ENCODE data around the gene TGM6.

Gene TGM6

DNA sequence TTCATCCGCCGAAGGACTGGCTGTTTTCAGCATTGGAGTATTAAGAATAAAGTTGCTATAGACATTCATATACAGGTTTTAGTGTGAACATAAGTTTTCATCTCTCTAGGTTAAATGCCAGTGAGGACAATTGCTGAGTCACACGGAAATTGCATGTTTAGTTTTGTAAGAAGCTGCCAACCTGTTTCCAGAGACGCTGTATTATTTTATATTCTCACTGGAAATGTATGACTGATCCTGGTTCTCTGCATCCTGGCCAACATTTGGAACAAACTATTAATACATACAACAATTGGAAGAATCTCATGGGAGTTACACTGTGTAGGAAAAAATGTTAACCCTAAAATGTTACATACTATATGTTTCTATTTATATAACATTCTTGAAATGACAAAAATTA, 16.7 kb upstream of the TGM6 start:
- no peak for DNase-seq (ENCODE audit: low read depth)

DNA sequence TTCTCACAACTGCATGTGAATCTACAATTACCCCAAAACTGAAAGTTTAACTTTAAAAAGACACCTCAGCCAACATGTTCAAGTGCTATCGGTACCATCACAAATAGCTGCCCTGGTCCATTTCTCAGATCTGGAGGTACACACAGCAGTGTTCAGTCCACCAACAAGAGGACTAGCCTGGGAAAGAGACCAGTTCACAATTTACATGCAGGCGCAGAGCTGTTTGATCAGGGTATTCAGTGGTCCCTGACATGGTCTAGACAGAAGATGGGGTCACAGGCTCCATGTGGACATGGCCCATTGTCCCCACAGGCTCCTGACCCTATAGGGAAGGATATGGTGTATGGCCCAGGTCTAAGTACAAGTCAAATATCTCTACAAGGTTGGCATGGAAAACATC, 15.6 kb upstream of the TGM6 start:
- DNase-seq (ENCODE audit: low read depth): no peak

DNA sequence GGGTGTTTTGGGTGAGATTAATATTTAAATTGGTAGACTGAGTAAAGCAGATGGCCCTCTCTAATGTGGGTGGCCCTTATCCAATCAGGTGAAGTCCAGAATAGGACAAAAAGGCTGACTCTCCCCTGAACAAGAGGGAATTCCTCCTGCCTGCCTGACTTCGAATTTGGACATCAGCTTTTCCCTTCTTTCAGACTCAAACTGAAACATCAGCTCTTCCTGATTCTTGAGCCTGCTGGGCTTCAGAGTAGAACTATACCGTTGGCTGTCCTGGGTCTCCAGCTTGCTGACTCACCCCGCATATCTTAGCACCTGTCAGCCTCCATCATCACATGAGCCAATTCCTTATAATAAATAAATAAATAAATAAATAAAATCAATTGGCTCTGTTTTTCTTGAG, 15.0 kb upstream of the TGM6 start:
- no peak for DNase-seq (ENCODE audit: low read depth)

DNA sequence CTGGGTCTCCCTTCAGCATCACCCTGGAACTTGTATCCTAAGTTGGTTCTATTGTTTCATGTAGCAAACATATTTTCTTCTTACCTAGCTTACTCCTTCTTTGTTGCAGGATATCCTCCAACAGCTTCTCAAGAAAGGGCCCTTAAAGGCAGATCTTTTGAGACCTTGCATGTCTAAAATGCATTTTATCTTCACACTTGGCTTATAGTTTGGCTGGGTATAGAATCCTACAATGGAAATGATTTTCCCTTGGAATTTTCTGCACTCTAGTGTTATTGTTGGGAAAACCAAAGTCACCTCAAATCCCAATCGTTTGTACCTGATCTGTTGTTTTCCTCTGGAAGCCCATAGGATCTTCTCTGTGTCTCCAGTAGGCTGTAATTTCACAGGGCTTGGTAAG, 12.1 kb upstream of the TGM6 start:
- DNase-seq (ENCODE audit: low read depth): no peak

DNA sequence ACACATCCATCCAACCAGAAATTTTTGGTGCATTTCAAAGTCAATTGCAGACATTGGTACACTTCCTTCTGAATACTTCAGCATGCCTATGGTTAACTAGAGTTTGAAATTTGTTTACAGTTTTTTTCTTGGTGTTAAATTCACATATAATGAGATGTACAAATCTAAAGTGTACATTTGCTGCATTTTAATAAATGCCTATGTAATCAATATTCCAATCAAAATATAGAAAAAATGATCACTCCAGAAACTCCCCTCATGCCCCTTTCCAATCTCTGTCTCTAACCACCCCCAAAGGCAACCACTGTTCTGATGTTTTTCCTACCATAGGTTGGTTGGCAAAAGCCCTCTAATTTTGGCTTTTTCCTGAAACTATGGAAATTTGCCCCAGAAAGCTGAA, 7.6 kb upstream of the TGM6 start:
- DNase-seq (ENCODE audit: low read depth): no peak

DNA sequence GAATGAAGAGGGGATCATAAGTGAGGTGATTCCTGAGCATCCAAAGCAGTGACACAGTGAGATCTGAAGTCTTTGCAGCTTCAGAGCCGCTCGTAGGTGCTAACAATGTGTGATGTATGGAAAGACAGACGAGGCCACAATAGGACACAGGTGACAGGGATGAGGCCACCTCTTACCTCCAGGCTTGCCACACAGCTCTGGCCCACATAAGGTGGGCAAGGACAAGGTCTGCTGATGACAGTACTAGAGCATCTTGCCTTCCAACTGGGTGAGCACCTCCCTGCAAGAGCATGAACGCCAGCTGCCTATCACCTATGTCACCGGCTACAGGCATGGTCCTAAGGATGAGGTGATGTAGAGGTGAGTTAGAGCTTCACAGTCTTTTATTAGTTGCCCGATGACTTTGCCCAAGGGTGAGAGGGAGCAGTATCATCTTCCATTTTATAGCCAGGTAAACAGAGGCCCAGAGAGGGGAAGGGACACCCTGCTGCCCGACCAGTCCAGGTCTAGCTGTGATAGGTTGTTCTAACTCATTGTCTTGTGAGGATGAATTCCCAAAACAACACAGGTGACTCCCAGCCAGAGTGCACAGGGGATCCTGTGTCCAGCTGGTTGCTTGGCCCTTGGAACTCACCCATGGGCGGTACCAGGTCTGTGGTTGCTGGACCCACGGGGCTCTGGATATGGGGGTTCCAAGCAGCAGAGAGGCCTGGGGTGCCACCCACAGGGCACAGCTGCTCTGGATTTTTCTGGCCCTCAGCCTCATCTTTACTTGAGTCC, 6.2 kb upstream of the TGM6 start:
- no peak for DNase-seq (ENCODE audit: low read depth)

DNA sequence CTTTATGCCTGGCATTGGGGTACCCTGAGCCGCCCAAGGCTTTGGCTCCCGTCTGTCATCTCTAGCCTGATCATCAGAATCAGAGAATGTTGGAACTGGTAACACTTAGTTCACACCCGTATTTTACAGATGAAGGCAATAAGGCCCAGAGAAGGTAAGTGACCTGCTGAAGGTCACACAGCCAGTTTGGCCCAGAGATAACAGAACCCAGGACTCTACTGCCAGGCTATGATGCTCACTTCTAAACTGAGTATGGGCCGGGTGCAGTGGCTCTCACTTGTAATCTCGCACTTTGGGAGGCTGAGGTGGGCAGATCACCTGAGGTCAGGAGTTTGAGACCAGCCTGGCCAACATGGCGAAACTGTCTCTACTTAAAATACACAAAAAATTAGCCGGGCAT, 1.8 kb upstream of the TGM6 start:
- no peak for DNase-seq (ENCODE audit: low read depth)

DNA sequence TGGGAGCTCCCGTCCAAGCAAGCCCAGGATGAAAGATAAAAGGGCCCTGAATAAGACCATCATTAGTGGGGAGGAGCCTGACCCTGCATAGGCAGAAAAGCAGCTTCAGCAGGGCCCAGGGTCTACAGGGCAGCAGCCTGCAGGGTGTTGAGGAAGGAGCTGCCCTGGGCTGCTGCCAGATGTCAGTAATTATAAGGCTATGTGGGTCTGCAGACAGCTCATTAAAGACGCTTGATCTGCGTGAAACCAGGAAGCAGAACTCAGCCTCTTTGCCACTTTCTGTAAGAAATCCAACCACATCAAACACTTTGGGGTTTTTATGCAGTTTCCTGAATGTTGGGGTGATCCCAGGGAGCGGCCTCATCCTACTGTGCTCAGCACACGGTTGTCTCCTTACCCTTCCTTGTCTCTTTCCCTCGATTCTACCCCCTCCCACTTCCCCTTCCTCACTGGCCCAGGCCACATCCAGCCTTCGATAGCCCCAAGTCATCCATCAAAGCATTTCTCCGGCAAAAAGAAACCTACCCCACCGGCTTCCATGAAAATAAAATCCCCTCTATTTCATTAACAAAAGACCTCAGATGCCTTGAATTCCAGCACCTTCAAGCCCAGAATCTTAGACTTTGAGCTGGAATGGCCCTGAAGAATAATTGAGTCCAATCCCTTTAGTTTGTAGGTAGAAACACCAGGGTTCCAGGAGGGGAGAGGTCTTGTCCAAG, 1.0 kb upstream of the TGM6 start:
- no peak for DNase-seq (ENCODE audit: low read depth)

DNA sequence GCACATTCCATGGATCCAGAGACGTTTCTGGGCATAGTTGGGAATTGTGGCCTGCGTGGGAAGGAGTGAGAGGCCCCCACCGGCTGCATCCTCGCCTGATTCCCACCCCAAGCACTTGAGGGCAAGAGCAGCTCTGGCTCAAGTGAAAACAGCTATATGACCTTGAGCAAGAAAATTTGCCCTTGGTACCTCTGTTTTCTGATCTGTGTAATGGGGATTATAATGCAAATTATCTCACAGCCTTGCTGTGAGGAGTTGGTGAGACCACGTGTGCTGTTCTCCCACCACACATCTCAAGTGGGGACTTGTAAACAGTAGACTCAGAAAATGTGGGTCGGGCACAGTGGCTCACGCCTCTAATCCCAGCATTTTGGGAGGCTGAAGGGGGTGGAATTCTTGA, 602 bp downstream of the TGM6 start:
- no peak for DNase-seq (ENCODE audit: low read depth)

DNA sequence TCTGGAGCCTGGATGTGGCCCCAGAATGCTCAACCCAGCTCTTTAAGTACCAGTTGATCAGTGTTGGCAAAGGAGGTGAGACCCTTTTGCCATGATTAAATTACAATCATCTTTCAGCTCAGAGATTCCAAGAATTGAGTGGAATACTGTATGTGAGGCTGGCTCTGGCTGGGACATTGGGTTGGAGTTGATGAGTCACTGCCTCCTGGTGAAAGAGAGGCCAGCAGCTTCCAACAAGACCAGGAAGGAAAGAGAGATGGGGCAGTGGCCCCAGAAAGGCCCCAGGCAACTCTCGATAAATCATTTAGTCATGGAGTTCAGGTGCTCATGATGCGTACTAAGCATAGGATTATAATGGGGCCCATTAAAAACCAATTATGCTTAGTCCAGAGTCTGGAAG, 2.1 kb downstream of the TGM6 start:
- no peak for DNase-seq (ENCODE audit: low read depth)

DNA sequence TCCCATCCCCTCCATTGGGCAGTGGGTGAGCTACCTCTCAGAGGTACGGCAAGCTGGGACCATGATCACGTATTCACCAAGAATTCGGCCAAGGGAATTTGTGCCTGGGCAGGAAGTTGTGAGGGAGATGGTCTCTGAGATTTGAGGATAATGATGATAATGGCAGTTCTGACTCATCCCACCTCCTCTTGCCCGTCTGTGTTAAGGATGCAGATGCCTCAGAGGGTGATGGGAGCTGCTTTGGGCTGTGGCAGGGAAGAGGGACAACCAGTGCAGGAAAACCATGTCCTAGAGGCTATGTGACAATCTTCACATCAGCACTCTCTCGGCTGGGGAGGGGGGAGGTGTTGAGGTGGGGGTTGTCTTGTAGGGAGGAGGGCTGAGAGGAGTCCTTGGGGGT, 4.3 kb downstream of the TGM6 start:
- DNase-seq (ENCODE audit: low read depth): no peak

DNA sequence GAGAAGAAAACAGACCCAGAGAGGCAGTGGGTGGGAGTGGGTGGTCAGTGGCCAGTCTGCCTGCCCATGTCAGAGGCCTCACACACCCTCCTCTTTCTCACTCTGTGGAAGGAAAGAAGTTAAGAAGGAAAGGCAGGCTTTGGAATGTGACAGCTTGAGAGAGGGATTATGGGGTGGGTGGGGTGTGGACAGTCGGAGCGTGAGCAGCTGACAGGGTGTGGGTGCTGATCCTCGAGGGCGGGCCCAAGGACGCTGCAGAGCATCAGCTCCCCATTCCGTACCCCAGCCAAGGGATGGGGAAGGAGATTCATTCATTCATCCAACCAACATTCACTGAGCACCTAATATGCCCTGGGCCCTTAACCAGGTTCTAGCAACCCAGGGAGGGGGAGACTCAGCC, 4.8 kb downstream of the TGM6 start:
- no peak for DNase-seq (ENCODE audit: low read depth)

DNA sequence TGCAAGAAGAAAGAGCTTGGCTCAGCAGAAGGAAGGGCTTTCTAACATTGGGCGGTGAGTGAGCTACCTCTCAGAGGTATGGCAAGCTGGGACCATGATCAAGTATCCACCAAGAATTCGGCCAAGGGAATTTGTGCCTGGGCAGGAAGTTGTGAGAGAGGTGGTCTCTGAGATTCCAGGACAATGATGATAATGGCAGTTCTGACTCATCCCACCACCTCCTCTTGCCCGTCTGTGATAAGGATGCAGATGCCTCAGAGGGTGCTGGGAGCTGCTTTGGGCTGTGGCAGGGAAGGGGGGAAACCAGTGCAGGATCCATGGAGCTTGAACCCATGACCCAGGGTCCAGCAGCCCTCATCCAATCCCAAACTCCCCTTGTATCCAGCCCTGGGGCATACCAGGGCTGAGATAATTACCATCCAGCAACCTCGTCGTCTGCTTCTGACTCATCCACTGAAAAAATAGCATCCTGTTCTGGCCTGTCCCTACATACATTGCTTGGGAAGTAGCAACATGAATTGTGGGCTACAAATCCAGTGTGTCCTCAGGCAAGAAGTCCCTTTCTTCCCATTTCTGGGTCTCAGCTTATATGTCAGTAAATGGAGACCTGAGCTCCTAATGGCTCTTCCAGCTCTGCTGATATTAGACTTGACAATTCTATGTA, 5.9 kb downstream of the TGM6 start:
- no peak for DNase-seq (ENCODE audit: low read depth)

DNA sequence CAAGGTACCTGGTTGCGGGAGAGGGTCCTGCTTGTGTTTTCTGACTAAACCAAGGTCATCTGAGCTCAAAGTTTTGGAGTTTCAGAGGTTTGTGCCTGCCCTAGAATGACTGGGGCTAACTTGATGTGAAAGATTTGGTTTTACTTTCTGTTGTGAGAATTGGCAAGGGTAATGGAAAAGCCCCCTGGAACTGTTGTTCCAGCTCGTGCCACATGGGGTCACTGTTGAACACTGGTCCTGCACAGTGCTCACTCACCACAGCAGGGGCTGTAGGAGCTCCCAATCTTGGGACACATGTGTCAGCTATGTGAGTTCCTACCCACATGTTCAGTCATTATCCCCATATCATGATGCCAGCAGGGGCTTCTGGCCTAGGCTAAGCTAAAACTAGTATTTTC, 6.5 kb downstream of the TGM6 start:
- DNase-seq (ENCODE audit: low read depth): peak; percentile 34

DNA sequence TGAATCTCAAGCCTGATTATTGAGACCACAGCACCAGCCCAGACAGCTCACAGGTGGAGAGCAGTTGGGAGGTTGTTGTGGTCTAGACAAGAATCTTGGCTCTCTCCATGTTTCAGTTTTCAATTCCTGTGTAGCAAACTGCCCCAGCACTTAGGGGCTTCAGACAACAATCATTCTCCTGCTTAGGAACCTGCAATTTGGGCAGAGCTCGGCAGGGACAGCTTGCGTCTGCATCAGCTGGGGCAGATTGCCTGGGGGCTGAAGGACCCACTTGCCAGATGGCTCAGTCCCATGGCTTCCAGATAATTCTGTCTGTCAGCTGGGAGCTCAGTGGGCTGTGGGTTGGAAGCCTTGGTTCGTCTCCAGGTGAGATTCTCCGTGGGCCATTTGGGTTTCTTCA, 6.9 kb downstream of the TGM6 start:
- DNase-seq (ENCODE audit: low read depth): no peak

DNA sequence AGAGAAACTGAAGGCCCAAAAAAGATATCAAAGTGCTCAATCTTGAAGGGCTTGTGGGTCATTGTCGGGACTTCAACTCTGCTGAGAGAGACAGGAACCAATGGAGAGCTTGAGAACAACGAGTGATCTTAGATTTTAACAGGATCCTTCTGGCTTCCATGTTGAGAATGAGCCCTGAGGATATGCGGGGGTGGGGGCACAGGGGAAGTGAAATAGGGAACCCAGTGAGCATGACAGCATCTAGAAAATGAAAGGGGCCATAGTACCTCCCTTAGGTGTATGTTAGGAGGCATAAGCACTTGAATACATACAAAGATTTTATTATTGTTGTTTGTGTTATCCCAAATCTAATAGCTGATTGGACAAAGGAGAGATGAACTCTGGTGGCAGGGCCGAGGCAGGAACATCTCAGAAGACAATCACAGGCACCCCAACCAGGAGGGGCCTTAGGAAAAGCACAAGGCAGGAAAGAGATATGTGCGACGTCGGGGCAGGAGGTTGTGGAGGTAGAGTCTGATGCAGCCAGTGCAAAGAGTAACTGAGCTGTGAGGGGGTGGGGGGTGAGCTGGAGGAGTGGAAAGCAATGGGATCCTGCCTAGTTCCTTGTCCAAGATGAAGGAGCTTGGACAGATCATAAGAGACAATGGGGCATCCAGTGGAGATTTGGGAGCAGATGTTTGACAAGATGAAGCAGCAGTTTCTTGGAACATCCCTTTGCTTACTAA, 10.4 kb downstream of the TGM6 start:
- DNase-seq (ENCODE audit: low read depth): no peak

DNA sequence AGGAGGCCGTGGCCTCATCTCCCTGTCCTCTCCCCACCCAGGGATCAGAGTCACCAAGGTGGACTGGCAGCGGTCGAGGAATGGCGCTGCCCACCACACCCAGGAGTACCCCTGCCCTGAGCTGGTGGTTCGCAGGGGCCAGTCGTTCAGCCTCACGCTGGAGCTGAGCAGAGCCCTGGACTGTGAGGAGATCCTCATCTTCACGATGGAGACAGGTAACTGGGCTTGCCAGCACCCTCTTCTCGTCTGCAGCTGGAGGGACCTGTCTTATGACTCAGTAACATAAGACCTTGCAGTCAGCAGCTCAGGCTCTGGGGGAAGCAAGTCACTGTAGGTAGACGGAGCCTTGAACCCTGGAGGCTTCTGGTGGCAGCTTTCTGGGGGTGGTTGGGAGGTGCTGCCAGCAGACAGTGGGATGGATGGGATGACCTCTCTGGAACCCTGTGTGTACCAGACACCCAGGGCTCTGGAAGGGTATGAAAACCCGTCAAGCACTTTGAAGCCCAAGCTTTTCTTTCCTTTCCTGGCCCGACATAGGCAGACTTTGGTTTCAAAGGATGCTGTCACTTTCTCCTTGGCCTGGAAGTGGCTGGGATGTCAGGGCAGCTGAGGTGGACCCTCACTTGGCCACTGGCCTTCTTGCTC, 13.8 kb downstream of the TGM6 start:
- DNase-seq (ENCODE audit: low read depth): no peak

DNA sequence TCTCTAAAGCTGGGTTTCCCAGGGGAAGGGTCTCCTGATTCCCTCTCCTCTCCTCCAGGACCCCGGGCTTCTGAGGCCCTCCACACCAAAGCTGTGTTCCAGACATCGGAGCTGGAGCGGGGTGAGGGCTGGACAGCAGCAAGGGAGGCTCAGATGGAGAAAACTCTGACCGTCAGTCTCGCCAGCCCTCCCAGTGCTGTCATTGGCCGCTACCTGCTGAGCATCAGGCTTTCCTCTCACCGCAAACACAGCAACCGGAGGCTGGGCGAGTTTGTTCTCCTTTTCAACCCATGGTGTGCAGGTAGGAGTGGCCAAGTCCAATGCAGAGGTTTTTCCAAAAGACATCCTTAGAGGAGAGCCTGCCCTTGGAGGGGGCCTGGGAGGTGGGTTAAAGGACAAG, 14.4 kb downstream of the TGM6 start:
- DNase-seq (ENCODE audit: low read depth): no peak

DNA sequence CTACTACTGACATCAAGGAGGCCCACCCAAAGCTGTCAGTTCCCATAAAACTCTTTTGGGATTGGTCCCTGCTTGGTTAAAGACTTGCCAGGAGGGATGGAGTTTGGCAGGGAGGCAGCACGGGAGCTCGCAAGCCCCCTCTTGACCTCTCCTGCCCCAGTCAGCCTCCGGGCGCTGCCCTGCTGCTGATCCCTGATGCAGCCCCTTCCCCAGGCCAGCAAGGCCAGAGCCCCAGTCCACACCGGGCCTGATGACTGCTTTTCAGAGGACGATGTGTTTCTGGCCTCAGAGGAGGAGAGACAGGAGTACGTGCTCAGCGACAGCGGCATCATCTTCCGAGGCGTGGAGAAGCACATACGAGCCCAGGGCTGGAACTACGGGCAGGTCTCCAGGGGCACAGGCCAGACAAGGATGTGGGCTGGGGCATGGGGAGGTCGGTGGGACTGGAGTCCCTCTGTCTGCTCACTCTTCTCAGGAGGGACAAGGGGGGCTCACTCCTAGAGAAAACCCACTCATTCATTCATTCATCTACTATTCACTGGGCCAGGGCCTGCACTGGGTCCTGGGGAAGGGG, 15.6 kb downstream of the TGM6 start:
- DNase-seq (ENCODE audit: low read depth): no peak

DNA sequence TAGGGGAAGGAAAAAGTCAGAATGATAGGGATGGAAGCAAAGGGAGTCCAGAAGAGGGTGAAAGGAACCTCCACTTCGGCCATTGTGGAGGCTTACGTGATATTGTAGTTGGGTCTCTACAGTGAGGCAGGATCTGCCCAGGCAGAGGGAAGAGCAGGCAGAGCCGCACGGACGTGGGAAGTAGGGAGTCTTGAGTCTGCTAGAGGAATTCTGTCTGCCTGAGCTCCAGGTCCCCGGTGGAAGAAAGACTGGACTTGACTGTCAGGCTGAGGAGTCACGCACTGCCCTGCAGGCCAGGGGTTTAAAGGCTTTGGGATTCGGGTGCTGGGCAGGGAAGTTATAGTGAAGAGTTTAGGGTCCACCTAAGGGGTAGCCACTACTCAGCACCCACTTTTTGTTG, 16.4 kb downstream of the TGM6 start:
- DNase-seq (ENCODE audit: low read depth): no peak

DNA sequence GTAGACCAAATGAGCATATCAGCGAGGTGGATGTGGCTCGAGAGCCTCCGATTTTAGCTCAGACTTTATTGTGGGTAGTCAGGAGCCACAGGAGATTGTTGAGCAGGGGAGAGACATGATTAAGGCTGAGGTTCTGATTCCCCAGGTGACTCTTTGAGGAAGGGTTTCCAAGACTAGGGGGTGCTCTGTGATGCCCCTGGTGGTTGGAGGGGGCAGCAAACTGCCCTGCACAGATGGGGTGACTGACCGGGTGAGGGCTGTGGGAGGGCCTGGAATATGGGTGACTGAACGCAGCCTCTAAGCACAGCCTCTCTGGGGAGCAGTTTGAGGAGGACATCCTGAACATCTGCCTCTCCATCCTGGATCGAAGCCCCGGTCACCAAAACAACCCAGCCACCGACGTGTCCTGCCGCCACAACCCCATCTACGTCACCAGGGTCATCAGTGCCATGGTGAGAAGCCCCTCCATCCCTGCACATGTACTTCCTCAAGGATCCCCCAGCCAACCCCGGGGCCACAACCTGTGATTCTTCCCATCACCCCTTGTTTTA, 17.0 kb downstream of the TGM6 start:
- no peak for DNase-seq (ENCODE audit: low read depth)

DNA sequence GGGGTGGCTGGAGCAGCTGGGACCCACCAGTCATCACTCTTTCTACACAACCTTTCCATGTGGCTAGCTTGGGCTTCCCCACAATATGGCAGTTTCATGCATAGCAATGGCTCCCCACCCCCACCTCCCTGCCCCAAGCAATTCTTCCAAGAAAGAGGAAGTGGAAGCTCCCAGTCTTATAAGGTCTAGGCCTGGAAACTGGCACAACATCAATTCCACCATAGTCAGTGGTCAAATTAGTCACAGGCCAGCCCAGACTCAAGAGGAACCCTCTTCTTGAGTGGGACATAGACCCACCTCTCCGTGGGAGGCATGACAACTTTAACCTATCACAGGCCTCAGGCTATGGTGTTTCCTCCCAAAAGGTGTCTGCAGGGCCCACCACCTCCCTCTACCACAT, 17.7 kb downstream of the TGM6 start:
- no peak for DNase-seq (ENCODE audit: low read depth)

All from stimulated activated CD8-positive, alpha-beta memory T cell treated with anti-CD3 and anti-CD28 coated beads, Interleukin-7, amount 100 ng/mL, for 24 hours (primary cell).